ENCODE measurements around the gene HACD2.

Gene HACD2

GRCh38 chr3:123476967-123477750 is 107.7 kb downstream of the HACD2 start:
- DNase-seq = no peak

- DNase-seq = no peak
Observed at GRCh38 chr3:123475786-123476185, 109.1 kb downstream of the HACD2 start.

- DNase-seq = no peak
Observed at GRCh38 chr3:123471106-123471505, 113.7 kb downstream of the HACD2 start.

GRCh38 chr3:123469323-123469995 is 115.4 kb downstream of the HACD2 start:
- no peak for DNase-seq

- DNase-seq = no peak
Observed at GRCh38 chr3:123467046-123467445, 117.8 kb downstream of the HACD2 start.

- no peak for DNase-seq
Observed at GRCh38 chr3:123464211-123464610, 120.6 kb downstream of the HACD2 start.

GRCh38 chr3:123459862-123460261 is 125.0 kb downstream of the HACD2 start:
- DNase-seq = no peak

GRCh38 chr3:123458255-123458654 is 126.6 kb downstream of the HACD2 start:
- DNase-seq = no peak

GRCh38 chr3:123457841-123458240 is 127.0 kb downstream of the HACD2 start:
- no peak for DNase-seq

- no peak for DNase-seq
Observed at GRCh38 chr3:123453675-123454074, 131.2 kb downstream of the HACD2 start.

GRCh38 chr3:123451186-123451585 is 133.7 kb downstream of the HACD2 start:
- no peak for DNase-seq

- peak; percentile 66 for DNase-seq
Observed at GRCh38 chr3:123449997-123450604, 134.8 kb downstream of the HACD2 start.

- peak; percentile 59 for DNase-seq
Observed at GRCh38 chr3:123449102-123449996, 135.5 kb downstream of the HACD2 start.

GRCh38 chr3:123448536-123449101 is 136.2 kb downstream of the HACD2 start, which contains the start of gene ADCY5:
TSS of gene ADCY5 (minus strand) at chr3:123449090. CDS start at chr3:123448545, 545 bp downstream.
- no peak for DNase-seq

GRCh38 chr3:123447749-123448517 is 136.9 kb downstream of the HACD2 start:
- DNase-seq = no peak

GRCh38 chr3:123447416-123447748 is 137.5 kb downstream of the HACD2 start:
- no peak for DNase-seq

GRCh38 chr3:123446610-123447109 is 138.2 kb downstream of the HACD2 start:
- no peak for DNase-seq

- DNase-seq = no peak
Observed at GRCh38 chr3:123446210-123446609, 138.6 kb downstream of the HACD2 start.

GRCh38 chr3:123445702-123446101 is 139.2 kb downstream of the HACD2 start:
- no peak for DNase-seq

GRCh38 chr3:123444744-123445143 is 140.1 kb downstream of the HACD2 start:
- no peak for DNase-seq

GRCh38 chr3:123444023-123444422 is 140.8 kb downstream of the HACD2 start:
- DNase-seq = no peak

GRCh38 chr3:123442908-123443307 is 141.9 kb downstream of the HACD2 start:
- DNase-seq = no peak
